Measurements from ENCODE around the gene SLC6A6.

Gene SLC6A6

DNA sequence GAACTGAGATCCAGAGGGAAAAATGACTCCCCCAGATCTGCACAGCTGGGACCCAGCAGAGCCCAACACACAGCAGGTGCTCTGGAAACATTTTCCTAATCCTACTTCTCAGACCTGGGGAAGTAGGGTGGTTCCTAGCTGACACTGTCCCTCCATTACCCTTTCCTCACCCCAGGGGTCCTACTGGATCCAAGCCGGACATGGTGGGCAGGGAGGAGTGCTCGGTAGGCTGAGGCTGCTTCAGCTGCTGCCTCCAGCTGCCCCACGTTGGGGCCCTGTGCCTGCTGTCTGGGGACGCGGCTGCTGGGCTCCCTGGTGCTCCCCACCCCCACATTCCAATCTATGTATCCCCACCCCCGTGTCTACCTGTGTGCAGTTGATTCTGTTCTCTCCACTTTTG, 29.8 kb upstream of the SLC6A6 start:
- DNase-seq = no peak

- DNase-seq = no peak
These were observed 28.5 kb upstream of the SLC6A6 start for GRCh38 chr3:14373753-14374376.

- no peak for DNase-seq
These were observed 27.9 kb upstream of the SLC6A6 start for GRCh38 chr3:14374444-14374883.

- no peak for DNase-seq
These were observed 27.2 kb upstream of the SLC6A6 start for GRCh38 chr3:14375192-14375591.

GRCh38 chr3:14376348-14377043, 25.9 kb upstream of the SLC6A6 start:
- no peak for DNase-seq

DNA sequence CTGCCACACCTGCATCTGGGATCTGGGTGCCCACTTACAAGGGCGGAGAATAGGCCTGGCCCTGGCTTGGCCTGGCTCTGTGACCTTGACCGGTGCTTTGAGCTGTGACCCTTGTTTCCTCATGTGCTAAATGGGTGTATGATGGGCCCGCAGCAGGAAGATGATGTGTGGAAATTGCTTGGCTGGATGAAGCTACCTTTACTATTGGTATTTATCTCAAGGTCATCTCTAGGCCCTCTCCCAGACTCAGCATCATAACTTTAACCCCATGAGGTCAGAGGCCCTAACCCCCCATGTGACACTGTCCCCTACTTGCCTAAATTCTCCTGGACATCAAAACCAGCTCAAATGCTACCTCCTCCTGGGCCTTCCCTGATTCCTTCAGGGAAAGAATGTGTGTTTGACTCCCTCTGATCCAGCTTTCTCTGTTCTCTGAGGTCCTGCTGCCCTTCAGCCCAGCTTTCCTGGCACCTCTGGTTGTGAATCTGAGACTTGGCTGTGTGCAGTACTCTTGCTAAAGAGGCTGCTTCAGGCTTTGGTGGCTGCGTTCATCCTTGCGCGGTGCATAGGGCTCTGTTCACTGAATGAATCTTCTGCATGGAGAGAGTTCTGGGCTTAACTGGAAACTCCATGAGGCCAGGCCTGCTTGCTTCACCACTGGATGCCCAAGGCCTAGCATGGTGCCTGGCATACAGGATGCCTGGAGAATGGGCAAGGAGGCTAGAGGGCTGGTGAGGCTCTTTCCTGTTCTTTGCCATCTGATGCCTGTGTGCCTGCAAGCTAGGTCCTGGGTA, 25.2 kb upstream of the SLC6A6 start:
- no peak for DNase-seq

GRCh38 chr3:14377838-14378169, 24.6 kb upstream of the SLC6A6 start:
- peak; percentile 50 to 73 for DNase-seq

DNA sequence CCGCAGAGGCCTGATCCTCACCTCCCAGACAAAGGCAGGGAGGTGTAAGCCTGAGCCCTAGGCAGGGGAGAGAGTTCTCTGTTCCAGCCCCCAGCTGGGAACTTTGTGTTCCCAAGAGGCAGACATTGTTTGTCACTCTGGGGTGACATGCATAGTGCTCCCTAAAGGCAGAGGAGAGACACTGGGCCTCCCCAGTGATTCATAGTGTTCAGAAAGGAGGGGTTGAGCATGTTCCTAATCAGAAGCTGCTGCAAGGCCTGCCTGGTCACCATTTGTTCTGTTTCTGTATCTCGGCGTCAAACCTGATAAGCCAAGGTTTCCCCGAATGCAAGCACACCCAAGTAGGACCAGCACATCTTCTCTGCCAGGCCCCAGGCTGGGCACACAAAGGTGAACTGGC, 24.0 kb upstream of the SLC6A6 start:
- no peak for DNase-seq

DNA sequence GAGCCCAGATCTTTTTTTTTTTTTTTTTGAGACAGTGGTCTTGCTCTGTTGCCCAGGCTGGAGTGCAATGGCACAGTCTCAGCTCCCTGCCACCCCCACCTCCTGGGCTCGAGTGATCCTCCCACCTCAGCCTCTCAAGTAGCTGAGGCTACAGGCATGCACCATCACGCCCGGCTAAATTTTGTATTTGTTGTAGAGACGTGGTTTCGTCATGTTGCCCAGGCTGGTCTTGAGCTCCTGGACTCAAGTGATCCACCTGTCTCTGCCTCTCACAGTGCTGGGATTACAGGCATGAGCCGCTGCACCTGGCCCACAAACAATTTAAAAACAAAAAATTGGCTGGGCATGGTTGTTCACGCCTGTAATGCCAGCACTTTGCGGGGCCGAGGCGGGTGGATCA, 22.6 kb upstream of the SLC6A6 start:
- DNase-seq = no peak

DNA sequence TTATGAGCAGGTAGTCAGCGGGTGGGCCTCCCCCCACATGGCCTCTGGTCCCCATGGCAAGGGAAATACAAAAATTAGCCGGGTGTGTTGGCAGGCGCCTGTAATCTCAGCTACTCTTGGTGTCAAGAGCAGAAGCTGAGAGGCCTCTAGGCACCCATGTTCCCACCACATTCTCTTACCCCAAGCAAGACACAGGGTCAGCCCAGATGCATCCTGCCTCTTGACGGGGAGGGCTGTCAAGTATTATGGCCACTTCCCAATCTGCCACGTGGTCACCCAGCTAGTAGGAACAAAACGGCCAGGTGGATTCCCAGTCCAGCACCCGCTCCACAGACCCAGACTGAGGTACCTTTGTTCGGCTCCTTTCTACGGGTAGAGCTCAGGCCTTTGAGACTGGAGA, 16.2 kb upstream of the SLC6A6 start:
- no peak for DNase-seq

DNA sequence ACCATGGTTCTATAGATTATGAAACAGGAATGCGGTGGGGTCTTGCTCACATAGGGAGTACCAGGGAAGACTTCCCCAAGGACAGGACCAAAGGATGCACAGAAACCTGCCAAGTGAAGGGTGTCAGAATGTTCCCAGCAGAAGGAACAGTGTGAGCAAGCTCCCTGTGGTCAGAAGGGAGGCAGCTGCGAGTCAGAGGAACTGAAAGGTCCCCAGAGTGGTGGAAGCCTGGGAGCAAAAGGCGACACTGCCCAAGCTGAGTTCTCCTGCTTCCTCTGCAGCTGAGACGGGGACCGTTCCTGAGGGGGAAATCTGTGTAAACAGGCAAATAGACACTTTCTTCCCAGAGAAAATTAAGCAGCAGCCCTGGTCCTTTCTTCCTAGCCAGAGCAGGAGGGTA, 14.2 kb upstream of the SLC6A6 start:
- peak in 1 of 2 donors; percentile 25 for DNase-seq

DNA sequence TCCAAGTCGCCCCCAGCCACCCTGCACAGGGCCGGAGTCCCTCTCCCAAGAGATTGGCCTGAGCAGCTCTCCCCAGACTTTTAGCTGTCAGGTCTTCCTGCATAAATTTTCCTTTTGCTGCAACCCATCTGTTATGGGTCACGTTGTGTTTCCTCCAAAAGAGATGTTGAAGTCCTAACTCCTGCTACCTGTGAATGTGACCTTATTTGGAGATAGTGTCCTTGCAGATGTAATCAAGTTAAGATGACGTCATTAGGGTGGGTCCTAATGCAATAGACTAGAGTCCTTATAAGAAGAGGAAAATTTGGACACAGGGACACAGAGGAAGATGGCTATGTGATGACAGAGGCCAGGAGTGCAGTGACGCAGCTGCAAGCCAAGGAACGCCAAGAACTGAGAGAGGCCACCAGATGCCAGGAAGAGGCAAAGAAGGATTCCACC, 13.2 kb upstream of the SLC6A6 start:
- DNase-seq = no peak

- no peak for DNase-seq
These were observed 12.7 kb upstream of the SLC6A6 start for GRCh38 chr3:14389716-14390115.

DNA sequence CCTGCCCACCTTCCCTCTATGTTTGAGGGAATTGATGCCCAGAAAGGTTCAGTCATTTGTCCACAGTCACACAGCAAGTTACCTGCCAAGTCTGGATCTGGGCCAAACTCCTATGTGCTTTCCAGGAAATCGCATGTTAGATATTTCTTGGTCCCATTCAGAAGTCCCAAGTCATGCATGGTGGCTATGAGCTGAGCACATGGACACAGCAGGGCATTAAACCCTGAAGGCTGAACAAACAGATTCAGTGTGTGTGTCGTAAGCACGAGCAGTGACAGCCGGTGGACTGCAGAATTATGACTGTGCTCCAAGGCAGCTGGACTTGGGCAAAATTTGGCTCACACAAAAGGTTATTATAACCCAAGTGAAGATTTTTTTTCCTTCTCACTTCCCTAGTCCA, 11.4 kb upstream of the SLC6A6 start:
- DNase-seq = peak in 1 of 2 donors; percentile 29

GRCh38 chr3:14392231-14392630, 10.2 kb upstream of the SLC6A6 start:
- DNase-seq = no peak

GRCh38 chr3:14392803-14393319, 9.5 kb upstream of the SLC6A6 start:
- no peak for DNase-seq

GRCh38 chr3:14393440-14394106, 8.8 kb upstream of the SLC6A6 start:
- no peak for DNase-seq

GRCh38 chr3:14396031-14396692, 6.2 kb upstream of the SLC6A6 start:
- DNase-seq = no peak

DNA sequence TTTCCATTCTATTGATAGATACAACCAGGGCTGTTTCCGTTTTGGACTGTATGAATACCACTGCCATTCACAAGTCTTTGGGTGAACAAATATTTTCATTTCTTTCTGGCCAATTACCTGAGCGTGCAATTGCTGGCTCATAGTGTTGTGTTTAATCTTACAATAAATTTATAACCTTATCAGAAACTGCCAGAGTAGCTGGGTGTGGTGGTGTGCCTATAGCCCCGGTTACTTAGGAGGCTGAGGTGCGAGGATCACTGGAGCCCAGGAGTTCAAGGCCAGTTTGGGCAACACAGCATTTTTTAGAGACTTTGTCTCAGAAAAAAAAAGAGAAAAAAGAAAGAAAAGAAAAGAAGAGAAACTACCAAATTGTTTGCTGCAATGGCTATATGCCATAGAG, 5.4 kb upstream of the SLC6A6 start:
- DNase-seq = no peak

GRCh38 chr3:14397531-14397930, 4.9 kb upstream of the SLC6A6 start:
- DNase-seq = peak; percentile 9 to 28

GRCh38 chr3:14397940-14398796, 4.2 kb upstream of the SLC6A6 start:
- DNase-seq = no peak

DNA sequence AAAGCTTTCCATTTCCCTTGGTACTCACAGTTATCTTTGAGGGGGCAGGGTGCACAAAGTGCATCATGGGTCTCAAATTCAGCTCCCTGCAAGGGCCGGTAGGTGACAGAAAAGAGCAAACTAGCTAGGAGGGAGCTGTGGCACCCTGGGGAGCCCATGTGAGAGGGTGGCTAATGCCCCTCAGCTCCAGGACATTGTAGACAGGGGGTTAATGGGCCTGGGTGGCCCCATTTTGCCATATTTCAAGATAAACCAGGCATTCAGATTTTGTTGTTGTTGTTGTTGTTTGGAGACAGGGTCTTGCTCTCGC, 3.7 kb upstream of the SLC6A6 start:
- no peak for DNase-seq

Data from CD4-positive, alpha-beta T cell treated with Interleukin-1 beta for 1 hour (primary cell).